GM19023 (cell line): ENCODE measurements around the gene SAG.

ENCODE experiments used
- ATAC-seq: cut with Tn5 transposase; IDR thresholded peaks from one replicate; pipeline ENCODE4 v1.9.1; 2021; ENCODE audit warnings: mild to moderate bottlenecking, moderate library complexity; ENCODE audit not compliant: unreplicated experiment

The SAG gene

DNA sequence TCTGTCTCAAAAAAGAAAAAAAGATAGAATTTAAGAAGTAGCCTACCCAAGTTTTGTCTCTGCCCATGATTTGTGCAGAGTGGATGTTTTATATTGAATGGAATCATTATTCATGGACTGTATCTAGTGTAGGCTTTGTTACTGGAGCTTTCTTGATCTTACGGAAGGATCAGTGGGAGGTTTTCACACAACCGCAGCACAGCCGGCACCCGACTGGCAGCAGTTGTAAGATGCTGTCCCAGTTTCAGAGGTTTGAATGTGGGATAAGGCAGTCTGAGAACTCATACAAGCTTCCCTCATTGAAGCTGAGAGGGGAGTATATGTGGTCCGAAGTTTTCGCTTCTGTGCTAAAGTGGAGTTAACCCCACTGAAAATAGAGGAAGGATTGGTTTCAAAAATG lies 19.7 kb upstream of the SAG start:
- ATAC-seq, result no peak

DNA sequence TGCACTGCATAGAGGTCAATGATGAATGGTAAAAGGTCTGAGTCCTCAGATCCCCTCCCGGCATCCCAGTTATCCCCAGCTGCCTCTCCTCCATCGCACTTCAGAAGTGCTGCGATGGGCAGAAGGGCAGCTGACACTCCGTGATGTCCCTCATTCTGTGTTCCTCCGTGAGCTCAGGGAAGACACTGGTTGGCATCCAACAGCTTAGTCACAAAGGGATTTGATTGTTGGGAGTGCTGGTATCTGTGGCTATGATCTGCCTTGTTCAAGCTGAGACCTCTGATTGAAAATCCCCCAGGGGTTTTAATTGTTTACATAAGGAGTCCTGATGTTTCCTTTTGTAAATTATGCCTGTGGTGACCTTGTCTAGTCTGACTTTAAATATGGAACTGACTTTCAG lies 19.0 kb upstream of the SAG start:
- no peak for ATAC-seq

DNA sequence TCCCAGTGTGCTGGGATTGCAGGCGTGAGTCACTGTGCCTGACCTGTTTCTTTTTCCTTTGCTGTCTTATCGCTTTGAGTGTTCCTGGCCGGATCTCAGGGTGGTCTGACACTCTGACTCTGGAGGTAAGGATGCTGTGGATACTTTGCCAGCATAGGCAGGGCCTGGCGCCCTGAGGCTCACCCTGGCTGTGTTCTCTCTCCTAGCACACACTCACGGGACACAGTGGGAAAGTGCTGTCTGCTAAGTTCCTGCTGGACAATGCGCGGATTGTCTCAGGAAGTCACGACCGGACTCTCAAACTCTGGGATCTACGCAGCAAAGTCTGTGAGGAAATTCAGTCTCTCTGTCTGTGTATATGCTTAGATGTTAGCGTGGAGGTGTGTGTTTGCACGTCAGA lies 18.0 kb upstream of the SAG start:
- ATAC-seq, result no peak

GRCh38 chr2:233290051-233290845 lies 17.4 kb upstream of the SAG start:
- ATAC-seq, result no peak

- no peak for ATAC-seq
These were observed 11.7 kb upstream of the SAG start for GRCh38 chr2:233295891-233296290.

- ATAC-seq, result no peak
These were observed 10.5 kb upstream of the SAG start for GRCh38 chr2:233297076-233297475.

GRCh38 chr2:233300401-233300800 lies 7.2 kb upstream of the SAG start:
- ATAC-seq, result no peak

GRCh38 chr2:233301248-233301647 lies 6.4 kb upstream of the SAG start:
- ATAC-seq, result no peak

GRCh38 chr2:233301811-233302210 lies 5.8 kb upstream of the SAG start:
- ATAC-seq, result no peak

DNA sequence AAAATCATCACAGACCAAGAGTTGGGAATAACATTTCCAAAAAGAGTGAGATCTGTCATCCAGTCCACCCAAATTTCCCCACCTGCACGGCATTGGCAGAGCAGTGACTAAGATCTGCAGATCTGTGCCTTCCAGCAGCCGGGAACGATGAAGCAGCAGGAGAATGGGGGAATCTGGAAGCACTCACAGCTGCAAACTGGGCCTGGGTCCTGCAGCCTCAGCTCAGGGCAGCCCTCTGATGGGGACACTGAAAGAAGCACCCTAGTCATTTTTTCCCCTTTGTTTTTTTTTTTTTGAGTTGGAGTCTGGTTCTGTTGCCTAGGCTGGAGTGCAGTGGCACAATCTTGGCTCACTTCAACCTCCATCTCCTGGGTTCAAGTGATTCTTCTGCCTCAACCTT lies 4.4 kb upstream of the SAG start:
- ATAC-seq, result no peak

DNA sequence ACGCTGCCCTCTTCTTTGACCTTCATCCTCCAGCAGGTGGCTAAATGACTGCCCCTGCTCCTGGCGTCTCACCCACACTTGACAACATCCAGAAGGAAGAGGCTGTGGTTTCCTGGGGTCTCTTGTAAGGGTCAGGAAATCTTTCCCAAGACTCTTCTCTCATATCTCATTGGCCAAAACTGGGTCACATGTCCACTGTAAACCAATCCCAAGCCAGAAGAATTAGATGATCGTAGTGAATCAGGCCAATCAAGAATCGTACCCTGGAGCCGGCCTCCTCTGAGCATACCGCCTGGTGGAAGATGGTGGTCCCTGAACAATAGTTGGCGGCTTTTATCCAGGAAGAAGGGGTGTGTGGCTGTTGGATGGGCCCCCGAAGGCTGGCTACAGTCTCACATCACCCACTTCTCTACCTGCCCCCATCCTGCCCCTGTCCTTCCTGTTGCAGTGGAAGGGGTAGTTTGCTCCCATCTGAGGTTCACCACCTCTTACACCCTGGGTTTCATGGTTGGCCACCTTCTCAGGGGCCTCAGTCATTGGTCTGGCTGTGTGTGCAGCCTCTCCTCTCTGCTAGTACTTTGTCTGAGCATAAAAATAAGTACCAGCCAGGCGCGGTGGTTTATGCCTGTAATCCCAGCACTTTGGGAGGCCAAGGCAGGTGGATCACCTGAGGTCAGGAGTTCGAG lies 3.8 kb downstream of the SAG start:
- no peak for ATAC-seq

DNA sequence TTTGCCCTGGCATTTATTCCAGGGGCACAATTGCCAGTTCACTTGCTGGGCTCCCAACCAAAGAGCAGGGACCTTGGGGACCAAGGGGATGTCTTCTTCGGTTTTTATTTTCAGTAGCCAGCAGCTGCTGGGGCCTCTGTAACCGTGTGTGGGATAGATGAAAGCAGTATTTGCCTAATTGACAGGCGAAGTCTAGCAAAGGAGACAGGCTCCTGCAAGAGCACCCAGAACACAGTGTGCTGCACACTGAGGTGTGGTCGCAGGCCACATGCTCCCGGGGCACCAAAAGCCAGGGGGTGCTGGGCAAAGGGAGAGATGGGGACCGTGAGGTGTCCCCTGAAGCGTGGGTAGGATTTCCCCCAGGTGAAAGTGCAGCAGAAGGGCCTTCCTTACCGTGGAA lies 5.3 kb downstream of the SAG start:
- ATAC-seq, result no peak

GRCh38 chr2:233314180-233314925 lies 6.7 kb downstream of the SAG start:
- ATAC-seq, result no peak

- no peak for ATAC-seq
These were observed 9.8 kb downstream of the SAG start for GRCh38 chr2:233317196-233317943.

GRCh38 chr2:233319256-233319655 lies 11.6 kb downstream of the SAG start:
- no peak for ATAC-seq

DNA sequence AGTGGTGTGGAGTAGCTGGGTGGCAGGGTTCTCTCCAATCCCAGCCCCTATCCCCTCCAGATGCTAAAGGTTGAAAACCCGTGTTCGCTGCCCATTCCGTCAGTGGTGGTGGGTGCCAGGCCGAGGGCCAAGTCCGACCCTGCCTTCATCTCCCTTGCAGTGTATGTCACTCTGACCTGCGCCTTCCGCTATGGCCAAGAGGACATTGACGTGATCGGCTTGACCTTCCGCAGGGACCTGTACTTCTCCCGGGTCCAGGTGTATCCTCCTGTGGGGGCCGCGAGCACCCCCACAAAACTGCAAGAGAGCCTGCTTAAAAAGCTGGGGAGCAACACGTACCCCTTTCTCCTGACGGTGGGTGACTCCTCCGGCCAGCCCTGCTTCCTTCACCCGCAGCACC lies 12.9 kb downstream of the SAG start:
- no peak for ATAC-seq

DNA sequence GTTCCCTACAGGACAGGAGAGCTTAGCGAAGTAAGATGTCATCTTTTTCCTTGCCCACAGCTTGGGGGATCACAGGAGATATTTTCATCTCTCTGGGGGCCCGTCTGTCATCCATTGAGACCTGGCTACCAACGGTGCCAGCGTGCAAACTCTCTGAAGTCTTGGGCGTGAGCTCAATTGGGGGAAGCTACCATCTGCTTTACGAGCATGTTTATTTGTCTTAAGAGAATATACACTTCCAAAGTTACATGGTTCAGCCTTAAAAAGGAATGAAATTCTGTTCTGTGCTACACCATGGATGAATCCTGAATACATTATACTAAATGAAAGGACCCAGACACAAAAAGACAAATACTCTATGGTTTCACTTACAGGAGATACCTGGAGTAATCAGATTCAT lies 13.6 kb downstream of the SAG start:
- ATAC-seq, result no peak

DNA sequence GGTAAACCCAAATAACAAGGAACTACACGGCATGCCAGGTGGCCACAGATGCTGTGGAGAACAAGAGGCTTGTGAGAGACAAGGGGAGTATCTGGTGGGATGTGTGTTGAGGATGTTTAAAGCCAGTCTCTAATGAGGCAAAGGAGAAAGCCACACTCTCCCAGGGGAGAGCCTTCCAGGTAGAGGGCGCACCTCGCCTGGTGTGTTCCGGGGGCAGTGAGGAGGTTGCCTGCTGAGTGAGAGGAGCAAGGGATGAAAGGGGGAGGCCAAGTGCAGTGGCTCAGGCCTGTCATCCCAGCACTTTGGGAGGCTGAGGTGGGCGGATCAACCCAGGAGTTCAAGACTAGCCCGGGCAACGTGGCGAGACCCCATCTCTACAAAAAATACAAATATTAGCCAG lies 16.2 kb downstream of the SAG start:
- no peak for ATAC-seq

- ATAC-seq, result no peak
These were observed 17.6 kb downstream of the SAG start for GRCh38 chr2:233325256-233325655.

GRCh38 chr2:233325814-233326213 lies 18.2 kb downstream of the SAG start:
- no peak for ATAC-seq

GRCh38 chr2:233326500-233326899 lies 18.9 kb downstream of the SAG start:
- ATAC-seq, result no peak
